22Rv1 (cell line): ENCODE measurements around the gene CCDC9.

Experiments
- CTCF ChIP-seq: fragments of 450-650 bp; IDR thresholded peaks from 2 replicates; pipeline ENCODE4 v1.5.1; 2017; ENCODE audit warnings: mild to moderate bottlenecking
- ZFX ChIP-seq: fragments of 450-650 bp; IDR thresholded peaks from 2 replicates; pipeline ENCODE4 v1.6.1; 2017; ENCODE audit warnings: antibody characterized with exemption, borderline replicate concordance

- TF ChIP-seq CTCF (no peak), ZFX (no peak)
Measured at GRCh38 chr19:47306303-47306702, 50.0 kb downstream of the CCDC9 start.
